ENCODE results near the gene CDH4. TPM values are rescaled to one million over a fixed set of nuclear protein-coding genes. Genes with fewer than 3 reads are reported as not detected.
A peak's percentile ranks its signal among the peaks of the same experiment; 100 is the strongest.

Gene CDH4
- total and polyA plus RNA-seq, 3 experiments from 2014 or later = 0.22 TPM; not detected in 2

- H3K36me3 ChIP-seq (ENCODE audit: insufficient read depth, low read length) = no peaks in the 10 kb centered on the region
- no peaks in the 10 kb centered on the region for H3K9me3 ChIP-seq (ENCODE audit: low read length)
- peaks cover 0 to 2% (median 0%) of the 10 kb centered on the region in 5 donors for H3K9me3 Mint-ChIP-seq
- ChIA-PET POLR2A (no interaction called here), CTCF (no interaction called here)
- H3K4me1 Mint-ChIP-seq = no peaks in the 10 kb centered on the region
- no peaks in the 10 kb centered on the region for H3K4me1 ChIP-seq (ENCODE audit: insufficient read depth, low read length)
- no peaks in the 10 kb centered on the region for H3K27me3 ChIP-seq (ENCODE audit: insufficient read depth, low read length, poor library complexity, severe bottlenecking)
- no peak overlapping the region for H3K4me3 Mint-ChIP-seq
- no peak overlapping the region for H3K4me3 ChIP-seq (ENCODE audit: low read length)
- no peak overlapping the region for H3K27ac Mint-ChIP-seq
- peaks cover 2 to 9% of the 10 kb centered on the region in 2 donors for H3K27me3 Mint-ChIP-seq
- H3K27ac ChIP-seq (ENCODE audit: low read depth, low read length) = no peak overlapping the region
- peak in 1 of 5 donors; percentile 39 for DNase-seq
- H3K36me3 Mint-ChIP-seq = no peaks in the 10 kb centered on the region
Observed at GRCh38 chr20:61931476-61932198, 679.6 kb downstream of the CDH4 start.

- Mint-ChIP-seq H3K27ac (no peak overlapping the region), H3K4me1 (no peaks in the 10 kb centered on the region), H3K27me3 (peaks cover 2 to 9% of the 10 kb centered on the region in 2 donors), H3K4me3 (no peak overlapping the region), H3K9me3 (no peaks in the 10 kb centered on the region), H3K36me3 (no peaks in the 10 kb centered on the region)
- H3K27ac ChIP-seq (ENCODE audit: low read depth, low read length) = no peak overlapping the region
- no peaks in the 10 kb centered on the region for H3K4me1 ChIP-seq (ENCODE audit: insufficient read depth, low read length)
- no peaks in the 10 kb centered on the region for H3K9me3 ChIP-seq (ENCODE audit: low read length)
- no peaks in the 10 kb centered on the region for H3K36me3 ChIP-seq (ENCODE audit: insufficient read depth, low read length)
- DNase-seq = peak in 1 of 5 donors; percentile 22
- ChIA-PET CTCF (no interaction called here), POLR2A (no interaction called here)
- no peaks in the 10 kb centered on the region for H3K27me3 ChIP-seq (ENCODE audit: insufficient read depth, low read length, poor library complexity, severe bottlenecking)
- H3K4me3 ChIP-seq (ENCODE audit: low read length) = no peak overlapping the region
Observed at GRCh38 chr20:61932199-61932592, 680.1 kb downstream of the CDH4 start.

GRCh38 chr20:61932711-61933480, 680.8 kb downstream of the CDH4 start:
- Histone ChIP-seq H3K36me3 (ENCODE audit: insufficient read depth, low read length) (no peaks in the 10 kb centered on the region), H3K27me3 (ENCODE audit: insufficient read depth, low read length, poor library complexity, severe bottlenecking) (no peaks in the 10 kb centered on the region), H3K9me3 (ENCODE audit: low read length) (no peaks in the 10 kb centered on the region), H3K4me3 (ENCODE audit: low read length) (no peak overlapping the region), H3K4me1 (ENCODE audit: insufficient read depth, low read length) (no peaks in the 10 kb centered on the region), H3K27ac (ENCODE audit: low read depth, low read length) (no peak overlapping the region)
- H3K27me3 Mint-ChIP-seq = peaks cover 2 to 9% of the 10 kb centered on the region in 2 donors
- no peaks in the 10 kb centered on the region for H3K4me1 Mint-ChIP-seq
- H3K36me3 Mint-ChIP-seq = no peaks in the 10 kb centered on the region
- no peaks in the 10 kb centered on the region for H3K9me3 Mint-ChIP-seq
- CTCF ChIA-PET = no interaction called here
- no peak overlapping the region for H3K27ac Mint-ChIP-seq
- peak in 1 of 5 donors; percentile 26 for DNase-seq
- H3K4me3 Mint-ChIP-seq = no peak overlapping the region
- POLR2A ChIA-PET = no interaction called here

- H3K27ac ChIP-seq (ENCODE audit: low read depth, low read length) = no peak overlapping the region
- Mint-ChIP-seq H3K4me1 (no peaks in the 10 kb centered on the region), H3K36me3 (no peaks in the 10 kb centered on the region), H3K9me3 (no peaks in the 10 kb centered on the region), H3K4me3 (no peak overlapping the region), H3K27ac (no peak overlapping the region), H3K27me3 (peaks cover 2 to 9% of the 10 kb centered on the region in 2 donors)
- no peaks in the 10 kb centered on the region for H3K4me1 ChIP-seq (ENCODE audit: insufficient read depth, low read length)
- ChIA-PET POLR2A (no interaction called here), CTCF (no interaction called here)
- no peaks in the 10 kb centered on the region for H3K27me3 ChIP-seq (ENCODE audit: insufficient read depth, low read length, poor library complexity, severe bottlenecking)
- no peak overlapping the region for H3K4me3 ChIP-seq (ENCODE audit: low read length)
- peak in 1 of 5 donors; percentile 23 for DNase-seq
- H3K9me3 ChIP-seq (ENCODE audit: low read length) = no peaks in the 10 kb centered on the region
- H3K36me3 ChIP-seq (ENCODE audit: insufficient read depth, low read length) = no peaks in the 10 kb centered on the region
Observed at GRCh38 chr20:61933481-61933950, 681.5 kb downstream of the CDH4 start.

- no peaks in the 10 kb centered on the region for H3K4me1 ChIP-seq (ENCODE audit: insufficient read depth, low read length)
- DNase-seq = peak in 1 of 5 donors; percentile 36
- no peak overlapping the region for H3K27ac ChIP-seq (ENCODE audit: low read depth, low read length)
- Mint-ChIP-seq H3K4me3 (no peak overlapping the region), H3K27ac (no peak overlapping the region), H3K9me3 (no peaks in the 10 kb centered on the region), H3K27me3 (peaks cover 2 to 9% of the 10 kb centered on the region in 2 donors), H3K36me3 (no peaks in the 10 kb centered on the region), H3K4me1 (no peaks in the 10 kb centered on the region)
- no peaks in the 10 kb centered on the region for H3K36me3 ChIP-seq (ENCODE audit: insufficient read depth, low read length)
- POLR2A ChIA-PET = no interaction called here
- CTCF ChIA-PET = no interaction called here
- H3K9me3 ChIP-seq (ENCODE audit: low read length) = no peaks in the 10 kb centered on the region
- no peak overlapping the region for H3K4me3 ChIP-seq (ENCODE audit: low read length)
- H3K27me3 ChIP-seq (ENCODE audit: insufficient read depth, low read length, poor library complexity, severe bottlenecking) = no peaks in the 10 kb centered on the region
Observed at GRCh38 chr20:61933951-61934715, 682.1 kb downstream of the CDH4 start.

- DNase-seq = peak in 1 of 5 donors; percentile 8
- no peaks in the 10 kb centered on the region for H3K9me3 Mint-ChIP-seq
- H3K27me3 Mint-ChIP-seq = peaks cover 2 to 13% of the 10 kb centered on the region in 2 donors
- Histone ChIP-seq H3K4me1 (ENCODE audit: insufficient read depth, low read length) (no peaks in the 10 kb centered on the region), H3K36me3 (ENCODE audit: insufficient read depth, low read length) (no peaks in the 10 kb centered on the region), H3K9me3 (ENCODE audit: low read length) (no peaks in the 10 kb centered on the region), H3K4me3 (ENCODE audit: low read length) (no peak overlapping the region), H3K27me3 (ENCODE audit: insufficient read depth, low read length, poor library complexity, severe bottlenecking) (no peaks in the 10 kb centered on the region), H3K27ac (ENCODE audit: low read depth, low read length) (no peak overlapping the region)
- POLR2A ChIA-PET = no interaction called here
- H3K4me1 Mint-ChIP-seq = no peaks in the 10 kb centered on the region
- H3K36me3 Mint-ChIP-seq = no peaks in the 10 kb centered on the region
- CTCF ChIA-PET = no interaction called here
- H3K4me3 Mint-ChIP-seq = no peak overlapping the region
- peak overlapping the region in 1 of 8 donors; percentile 61 for H3K27ac Mint-ChIP-seq
Observed at GRCh38 chr20:61934716-61935530, 682.9 kb downstream of the CDH4 start.

GRCh38 chr20:61935926-61936700, 684.1 kb downstream of the CDH4 start:
- H3K27me3 Mint-ChIP-seq = peaks cover 2 to 13% of the 10 kb centered on the region in 2 donors
- Histone ChIP-seq H3K4me1 (ENCODE audit: insufficient read depth, low read length) (no peaks in the 10 kb centered on the region), H3K36me3 (ENCODE audit: insufficient read depth, low read length) (no peaks in the 10 kb centered on the region), H3K27me3 (ENCODE audit: insufficient read depth, low read length, poor library complexity, severe bottlenecking) (no peaks in the 10 kb centered on the region), H3K27ac (ENCODE audit: low read depth, low read length) (no peak overlapping the region), H3K4me3 (ENCODE audit: low read length) (no peak overlapping the region), H3K9me3 (ENCODE audit: low read length) (no peaks in the 10 kb centered on the region)
- no peak overlapping the region for H3K4me3 Mint-ChIP-seq
- ChIA-PET CTCF (no interaction called here), POLR2A (no interaction called here)
- no peak for DNase-seq
- H3K4me1 Mint-ChIP-seq = no peaks in the 10 kb centered on the region
- no peak overlapping the region for H3K27ac Mint-ChIP-seq
- H3K9me3 Mint-ChIP-seq = no peaks in the 10 kb centered on the region
- H3K36me3 Mint-ChIP-seq = no peaks in the 10 kb centered on the region
